HG02970 (cell line): ENCODE measurements around the gene MGRN1.

Source experiments
- ATAC-seq: cut with Tn5 transposase; IDR thresholded peaks from one replicate; pipeline ENCODE4 v1.9.1; 2021; ENCODE audit warnings: mild to moderate bottlenecking, moderate library complexity, moderate number of reproducible peaks; ENCODE audit not compliant: unreplicated experiment, low FRiP score

The MGRN1 gene

GRCh38 chr16:4624015-4624826 is at the start of gene MGRN1:
TSS of gene MGRN1 (plus strand) at chr16:4624826. CDS start at chr16:4624961, 135 bp downstream.
- peak; percentile 68 for ATAC-seq

GRCh38 chr16:4574919-4575705 is 49.5 kb upstream of the MGRN1 start:
- ATAC-seq = no peak

- no peak for ATAC-seq
Measured at GRCh38 chr16:4576008-4576407, 48.6 kb upstream of the MGRN1 start.

GRCh38 chr16:4578961-4579530 is 45.6 kb upstream of the MGRN1 start:
- ATAC-seq = no peak

- no peak for ATAC-seq
Measured at GRCh38 chr16:4580250-4580649, 44.4 kb upstream of the MGRN1 start.

- ATAC-seq = no peak
Measured at GRCh38 chr16:4583906-4584305, 40.7 kb upstream of the MGRN1 start.

GRCh38 chr16:4586291-4586690 is 38.3 kb upstream of the MGRN1 start:
- ATAC-seq = no peak

- ATAC-seq = no peak
Measured at GRCh38 chr16:4588386-4588785, 36.2 kb upstream of the MGRN1 start.

- no peak for ATAC-seq
Measured at GRCh38 chr16:4588961-4589360, 35.7 kb upstream of the MGRN1 start.

GRCh38 chr16:4591191-4591590 is 33.4 kb upstream of the MGRN1 start:
- no peak for ATAC-seq

GRCh38 chr16:4591706-4592470 is 32.7 kb upstream of the MGRN1 start:
- ATAC-seq = no peak

GRCh38 chr16:4593086-4593485 is 31.5 kb upstream of the MGRN1 start:
- no peak for ATAC-seq

GRCh38 chr16:4594433-4595410 is 29.9 kb upstream of the MGRN1 start:
- no peak for ATAC-seq

- ATAC-seq = no peak
Measured at GRCh38 chr16:4597174-4597573, 27.5 kb upstream of the MGRN1 start.

- no peak for ATAC-seq
Measured at GRCh38 chr16:4599037-4599436, 25.6 kb upstream of the MGRN1 start.

- no peak for ATAC-seq
Measured at GRCh38 chr16:4599545-4599944, 25.1 kb upstream of the MGRN1 start.

- ATAC-seq = no peak
Measured at GRCh38 chr16:4601036-4601863, 23.4 kb upstream of the MGRN1 start.

- no peak for ATAC-seq
Measured at GRCh38 chr16:4601864-4602186, 22.8 kb upstream of the MGRN1 start.

- ATAC-seq = no peak
Measured at GRCh38 chr16:4602331-4602730, 22.3 kb upstream of the MGRN1 start.
